Measurements from ENCODE around the gene MAN2B1. TPM values are rescaled to one million over a fixed set of nuclear protein-coding genes. Genes with fewer than 3 reads are reported as not detected.
"Not testable (repeated sequence)": the region's sequence is repeated elsewhere in the genome, so short reads cannot be mapped to it uniquely, and the experiment has no call there.

Gene MAN2B1
- total RNA-seq, 3 donors from 2014 or later, result 92.7 to 104 (median 96.6) TPM

GRCh38 chr19:12701596-12702282, 35.2 kb upstream of the MAN2B1 start:
- no peak for ATAC-seq
- Histone ChIP-seq H3K36me3 (ENCODE audit: low read depth) (peaks cover 8% of the 10 kb centered on the region), H3K4me3 (no peak overlapping the region), H3K9me3 (no peaks in the 10 kb centered on the region), H3K4me1 (ENCODE audit: low read depth) (peaks cover 6% of the 10 kb centered on the region)
- DNase-seq, result no peak
- intact Hi-C loops (cut with DNase I, micrococcal nuclease), result no loop called here
- TF ChIP-seq CTCF (IDR thresholded peaks at IDR 0.05), result no peak

- intact Hi-C loops (cut with DNase I, micrococcal nuclease), result no loop called here
- TF ChIP-seq CTCF (IDR thresholded peaks at IDR 0.05), result no peak
- H3K4me3 ChIP-seq, result no peak overlapping the region
- H3K4me1 ChIP-seq (ENCODE audit: low read depth), result peaks cover 12% of the 10 kb centered on the region
- ATAC-seq, result no peak
- H3K9me3 ChIP-seq, result no peaks in the 10 kb centered on the region
- DNase-seq, result no peak
- peaks cover 8% of the 10 kb centered on the region for H3K36me3 ChIP-seq (ENCODE audit: low read depth)
Observed at GRCh38 chr19:12698138-12698537, 31.6 kb upstream of the MAN2B1 start.

GRCh38 chr19:12697425-12697824, 30.9 kb upstream of the MAN2B1 start:
- H3K9me3 ChIP-seq; DNase-seq; ATAC-seq; intact Hi-C loops (cut with DNase I, micrococcal nuclease); H3K36me3 ChIP-seq (ENCODE audit: low read depth); H3K4me3 ChIP-seq: not testable (repeated sequence)
- peaks cover 12% of the 10 kb centered on the region for H3K4me1 ChIP-seq (ENCODE audit: low read depth)

- TF ChIP-seq CTCF (IDR thresholded peaks at IDR 0.05), result no peak
- no peaks in the 10 kb centered on the region for H3K36me3 ChIP-seq (ENCODE audit: low read depth)
- ATAC-seq (peak; percentile 97), DNase-seq (peak; percentile 96 to 99 (median 97))
- H3K4me3 ChIP-seq, result peak within 1 kb of the TSS; percentile 65
- no peaks in the 10 kb centered on the region for H3K9me3 ChIP-seq
- intact Hi-C loops (cut with DNase I, micrococcal nuclease), result no loop called here
- H3K4me1 ChIP-seq (ENCODE audit: low read depth), result peaks cover 12% of the 10 kb centered on the region
Observed at GRCh38 chr19:12696366-12697335, 30.1 kb upstream of the MAN2B1 start, which contains the start of gene FBXW9. Gene FBXW9, minus strand, starts transcription at chr19:12696631. Its CDS starts 50 bp downstream, at chr19:12696581.

- no peak for DNase-seq
- Histone ChIP-seq H3K36me3 (ENCODE audit: low read depth) (no peaks in the 10 kb centered on the region), H3K4me1 (ENCODE audit: low read depth) (peaks cover 12% of the 10 kb centered on the region), H3K4me3 (peak overlapping the region; percentile 65), H3K9me3 (no peaks in the 10 kb centered on the region)
- no peak for TF ChIP-seq CTCF (IDR thresholded peaks at IDR 0.05)
- peak; percentile 49 for ATAC-seq
- intact Hi-C loops (cut with DNase I, micrococcal nuclease), result no loop called here
Observed at GRCh38 chr19:12695997-12696365, 29.4 kb upstream of the MAN2B1 start.

GRCh38 chr19:12695514-12695913, 29.0 kb upstream of the MAN2B1 start:
- intact Hi-C loops (cut with DNase I, micrococcal nuclease), result no loop called here
- H3K9me3 ChIP-seq, result no peaks in the 10 kb centered on the region
- DNase-seq (no peak), ATAC-seq (no peak)
- no peak overlapping the region for H3K4me3 ChIP-seq
- H3K4me1 ChIP-seq (ENCODE audit: low read depth), result peaks cover 12% of the 10 kb centered on the region
- TF ChIP-seq CTCF (IDR thresholded peaks at IDR 0.05), result no peak
- H3K36me3 ChIP-seq (ENCODE audit: low read depth), result no peaks in the 10 kb centered on the region

Data from mucosa of descending colon (tissue), 3 donors.